HG03575 (cell line): ENCODE data around the gene SASS6.
A peak's percentile ranks its signal among the peaks of the same experiment; 100 is the strongest.

Experiments used
- ATAC-seq: cut with Tn5 transposase; IDR thresholded peaks from one replicate; pipeline ENCODE4 v1.9.1; 2021; ENCODE audit not compliant: unreplicated experiment, insufficient number of reproducible peaks, low FRiP score; ENCODE audit errors: extremely low read depth

SASS6 gene

GRCh38 chr1:100122177-100122576 is 10.6 kb downstream of the SASS6 start:
- ATAC-seq: no peak

- no peak for ATAC-seq
Observed at GRCh38 chr1:100115524-100115923, 17.2 kb downstream of the SASS6 start.

GRCh38 chr1:100109554-100110066 is 23.1 kb downstream of the SASS6 start:
- ATAC-seq: no peak

- no peak for ATAC-seq
Observed at GRCh38 chr1:100107696-100108095, 25.0 kb downstream of the SASS6 start.

- ATAC-seq: no peak
Observed at GRCh38 chr1:100101564-100101963, 31.2 kb downstream of the SASS6 start.

- ATAC-seq: no peak
Observed at GRCh38 chr1:100100202-100100601, 32.5 kb downstream of the SASS6 start.

- ATAC-seq: no peak
Observed at GRCh38 chr1:100090471-100090870, 42.3 kb downstream of the SASS6 start.

- ATAC-seq: no peak
Observed at GRCh38 chr1:100089082-100089481, 43.6 kb downstream of the SASS6 start.

- ATAC-seq: no peak
Observed at GRCh38 chr1:100087396-100087795, 45.3 kb downstream of the SASS6 start.

GRCh38 chr1:100080331-100080730 is 52.4 kb downstream of the SASS6 start:
- ATAC-seq: no peak

GRCh38 chr1:100077531-100077930 is 55.2 kb downstream of the SASS6 start:
- ATAC-seq: no peak

GRCh38 chr1:100076744-100077143 is 56.0 kb downstream of the SASS6 start:
- peak; percentile 54 for ATAC-seq

- ATAC-seq: no peak
Observed at GRCh38 chr1:100076319-100076718, 56.4 kb downstream of the SASS6 start.

GRCh38 chr1:100075773-100076172 is 57.0 kb downstream of the SASS6 start:
- ATAC-seq: peak; percentile 25

GRCh38 chr1:100074604-100075395 is 57.9 kb downstream of the SASS6 start:
- ATAC-seq: no peak

GRCh38 chr1:100073531-100073930 is 59.2 kb downstream of the SASS6 start:
- no peak for ATAC-seq

GRCh38 chr1:100070201-100070939 is 62.4 kb downstream of the SASS6 start:
- no peak for ATAC-seq

GRCh38 chr1:100065969-100066227 is 66.8 kb downstream of the SASS6 start:
- no peak for ATAC-seq

- no peak for ATAC-seq
Observed at GRCh38 chr1:100065183-100065968, 67.4 kb downstream of the SASS6 start.

- ATAC-seq: no peak
Observed at GRCh38 chr1:100061681-100062080, 71.0 kb downstream of the SASS6 start.
